IMR-90 (cell line): ENCODE results near the gene DNAH3. TPM values are rescaled to one million over a fixed set of nuclear protein-coding genes. Genes with fewer than 3 reads are reported as not detected.

Experiments
- ATAC-seq: fragments of 200-7000 bp; cut with Tn5 transposase; 2 replicates; pipeline ENCODE4 v1.9.1; 2020; ENCODE audit warnings: low read depth, mild to moderate bottlenecking, moderate library complexity
- BruUV-seq: library from RNA; stranded (reverse); fragments of 400-500 nt; replicated peaks from 2 replicates; lab custom pipeline; 2021; lab: Mats Ljungman, UMichigan
- CTCF ChIA-PET: fragments of 300-600 bp; formaldehyde crosslinking; extraction: SDS; loops from one replicate; lab custom pipeline; 2021; ENCODE audit warnings: antibody characterized with exemption; lab: Yijun Ruan, JAX
- POLR2A ChIA-PET: fragments of 300-600 bp; sonication (Branson Sonifier 250); formaldehyde crosslinking; loops from one replicate; lab custom pipeline; 2022; ENCODE audit warnings: antibody characterized with exemption; ENCODE audit not compliant: unreplicated experiment; lab: Charles Lee
- DNase-seq: peaks from one replicate; pipeline ENCODE4 v3.0.0; 2013
- H2AFZ ChIP-seq: replicated peaks from 2 replicates; pipeline ENCODE3; 2013; ENCODE audit warnings: low read length, mild to moderate bottlenecking; ENCODE audit not compliant: poor library complexity
- H2AK5ac ChIP-seq: 2 replicates; pipeline ENCODE4 v1.6.1; 2013; ENCODE audit warnings: low read depth, low read length, inconsistent platforms
- H2AK9ac ChIP-seq: replicated peaks from 2 replicates; pipeline ENCODE3; 2013; ENCODE audit warnings: mild to moderate bottlenecking, low read depth, low read length, moderate library complexity; ENCODE audit not compliant: poor library complexity
- H2BK120ac ChIP-seq: 2 replicates; pipeline ENCODE4 v1.6.1; 2013; ENCODE audit warnings: low read depth, low read length, inconsistent platforms
- H2BK15ac ChIP-seq: 3 replicates; pipeline ENCODE4 v1.6.1; 2013; ENCODE audit warnings: low read depth, low read length, inconsistent platforms
- H2BK20ac ChIP-seq: 2 replicates; pipeline ENCODE4 v1.6.1; 2013; ENCODE audit warnings: low read depth, mild to moderate bottlenecking, inconsistent platforms, low read length, moderate library complexity
- H2BK5ac ChIP-seq: 2 replicates; pipeline ENCODE4 v1.6.1; 2013; ENCODE audit warnings: mild to moderate bottlenecking, low read depth, low read length, inconsistent platforms; ENCODE audit not compliant: poor library complexity, severe bottlenecking
- H3K14ac ChIP-seq: replicated peaks from 2 replicates; pipeline ENCODE4 v1.6.1; 2013; ENCODE audit warnings: low read depth, low read length, inconsistent platforms
- H3K18ac ChIP-seq: 2 replicates; pipeline ENCODE4 v1.6.1; 2013; ENCODE audit warnings: low read depth, low read length, control low read depth
- H3K23ac ChIP-seq: 2 replicates; pipeline ENCODE4 v1.6.1; 2013; ENCODE audit warnings: low read depth, low read length, inconsistent platforms
- H3K27ac ChIP-seq: 2 replicates; pipeline ENCODE4 v1.5.1; 2013; ENCODE audit warnings: mild to moderate bottlenecking, control low read depth, low read length; ENCODE audit not compliant: insufficient read depth
- H3K27me3 ChIP-seq: 2 replicates; pipeline ENCODE4 v1.6.1; 2013; ENCODE audit warnings: low read length; ENCODE audit not compliant: control insufficient read depth, insufficient read depth
- H3K36me3 ChIP-seq: 2 replicates; pipeline ENCODE4 v1.6.1; 2013; ENCODE audit warnings: low read length, mixed read lengths; ENCODE audit not compliant: control insufficient read depth, insufficient read depth
- H3K4ac ChIP-seq: 2 replicates; pipeline ENCODE4 v1.6.1; 2013; ENCODE audit warnings: low read depth, low read length, inconsistent platforms
- H3K4me1 ChIP-seq: 2 replicates; pipeline ENCODE4 v1.6.1; 2013; ENCODE audit warnings: low read length, mixed read lengths; ENCODE audit not compliant: control insufficient read depth, insufficient read depth
- H3K4me2 ChIP-seq: 2 replicates; pipeline ENCODE4 v1.6.1; 2013; ENCODE audit warnings: low read depth, mild to moderate bottlenecking, control low read depth, low read length, moderate library complexity
- H3K4me3 ChIP-seq: 2 replicates; pipeline ENCODE4 v1.5.1; 2013; ENCODE audit warnings: low read depth, mild to moderate bottlenecking, control low read depth, low read length, moderate library complexity; ENCODE audit not compliant: insufficient read depth
- H3K56ac ChIP-seq: 2 replicates; pipeline ENCODE4 v1.6.1; 2013; ENCODE audit warnings: low read length, inconsistent platforms; ENCODE audit not compliant: insufficient read depth; ENCODE audit errors: extremely low read depth
- H3K79me1 ChIP-seq, 2 experiments: 2 replicates each; pipeline ENCODE4 v1.6.1; 2013; ENCODE audit warnings: low read length in 2 of 2, inconsistent platforms in 1 of 2, low read depth in 1 of 2
- H3K9ac ChIP-seq: 2 replicates; pipeline ENCODE4 v1.6.1; 2013; ENCODE audit warnings: low read depth, low read length, control low read depth
- H3K9me1 ChIP-seq: 2 replicates; pipeline ENCODE4 v1.6.1; 2013; ENCODE audit warnings: low read length, inconsistent platforms; ENCODE audit not compliant: insufficient read depth
- H3K9me3 ChIP-seq: 2 replicates; pipeline ENCODE4 v1.6.1; 2013; ENCODE audit warnings: low read length; ENCODE audit not compliant: control insufficient read depth, insufficient read depth
- H4K20me1 ChIP-seq: 2 replicates; pipeline ENCODE4 v1.6.1; 2013; ENCODE audit warnings: low read length, inconsistent platforms; ENCODE audit not compliant: insufficient read depth
- H4K5ac ChIP-seq: 2 replicates; pipeline ENCODE4 v1.6.1; 2013; ENCODE audit warnings: mild to moderate bottlenecking, low read depth, low read length, control low read depth
- H4K8ac ChIP-seq, 2 experiments: 2 replicates each; pipeline ENCODE4 v1.6.1; 2013; ENCODE audit warnings: low read depth in 2 of 2, low read length in 2 of 2, control low read depth in 1 of 2, inconsistent platforms in 1 of 2
- H4K91ac ChIP-seq: 2 replicates; pipeline ENCODE4 v1.6.1; 2013; ENCODE audit warnings: low read depth, low read length, inconsistent platforms; ENCODE audit not compliant: insufficient read depth
- BHLHE40 ChIP-seq: fragments of 150-350 bp; IDR thresholded peaks from 2 replicates; pipeline ENCODE4 v1.6.1; 2016; ENCODE audit warnings: mild to moderate bottlenecking, low read depth, low read length
- CTCF ChIP-seq: conservative IDR thresholded peaks from 2 replicates; pipeline ENCODE4 v1.5.1; 2012; ENCODE audit warnings: mild to moderate bottlenecking, low read depth, low read length, improper control_type of control experiment
- FOS ChIP-seq: fragments of 150-350 bp; IDR thresholded peaks from 2 replicates; pipeline ENCODE4 v1.6.1; 2016; ENCODE audit warnings: low read depth, low read length
- MAFK ChIP-seq: IDR thresholded peaks from 2 replicates; pipeline ENCODE4 v1.6.1; 2012; ENCODE audit warnings: low read depth, low read length, improper control_type of control experiment
- MAZ ChIP-seq: IDR thresholded peaks from 2 replicates; pipeline ENCODE4 v1.6.1; 2012; ENCODE audit warnings: low read depth, mild to moderate bottlenecking, low read length, improper control_type of control experiment, moderate library complexity, borderline replicate concordance
- NFE2L2 ChIP-seq: fragments of 150-350 bp; IDR thresholded peaks from 2 replicates; pipeline ENCODE4 v1.6.1; 2016; ENCODE audit warnings: low read depth, mild to moderate bottlenecking, low read length
- RAD21 ChIP-seq: IDR thresholded peaks from 2 replicates; pipeline ENCODE4 v1.6.1; 2012; ENCODE audit warnings: low read length, improper control_type of control experiment
- RFX5 ChIP-seq: IDR thresholded peaks from 2 replicates; pipeline ENCODE4 v1.8.0; 2012; ENCODE audit warnings: low read depth, mild to moderate bottlenecking, low read length, moderate library complexity
- USF2 ChIP-seq: fragments of 150-350 bp; IDR thresholded peaks from 2 replicates; pipeline ENCODE4 v1.6.1; 2017; ENCODE audit warnings: mild to moderate bottlenecking, antibody characterized with exemption, low read length, low read depth
- WGBS, 2 experiments: methylation state at CpG; one replicate each; pipeline versions ENCODE4 v1.1.5 to v1.1.7; 2013; ENCODE audit warnings: missing lambda C conversion rate in 2 of 2; ENCODE audit not compliant: insufficient read length in 1 of 2; ENCODE audit errors: extremely low coverage in 2 of 2; 5-methylcytosine and 5-hydroxymethylcytosine counted together
- dilution Hi-C: fragments of 300-500 bp; cut with HindIII; formaldehyde crosslinking; loops from one replicate; pipeline ENCODE4 v1.14.3; 2018; ENCODE audit warnings: low sequenced_read_pairs; ENCODE audit not compliant: unreplicated experiment
- in situ Hi-C: fragments of 300-500 bp; cut with MboI; formaldehyde crosslinking; loops from 3 replicates; pipeline ENCODE4 v1.14.3; 2019; ENCODE audit warnings: low sequenced_read_pairs, inconsistent platforms, mixed read lengths
- intact Hi-C: fragments of 100-400 bp; cut with micrococcal nuclease; formaldehyde crosslinking; loops from 2 replicates; pipeline ENCODE4 v1.10.0; 2022
- polyA plus RNA-seq, 3 experiments: library from polyadenylated mRNA; depleted of rRNA; stranded (reverse); fragments of >200 nt; gene quantifications; 2 replicates each; pipeline ENCODE4 v1.2.3, GENCODE V29; 2012; ENCODE audit warnings: low replicate concordance in 1 of 3
- total RNA-seq: library from RNA; depleted of rRNA; stranded (reverse); fragments of >200 nt; gene quantifications from 2 replicates; pipeline ENCODE4 v1.2.3, GENCODE V29; 2012

The DNAH3 gene
- total and polyA plus RNA-seq, 2 of the 4 experiments (the other 2 are of a cell fraction), result not detected

- ChIA-PET POLR2A (no interaction called here), CTCF (interaction anchor here (0.6 to 1.0 kb wide), 2 partner anchors 8 to 68 kb away, joined by 4 read pairs; no protein-coding TSS in a partner anchor)
- no peak overlapping the region for H3K4ac ChIP-seq
- H3K9me3 ChIP-seq, result no peaks in the 10 kb centered on the region
- H3K23ac ChIP-seq, result no peak overlapping the region
- no peak overlapping the region for H2BK120ac ChIP-seq
- no peak overlapping the region for H2AK9ac ChIP-seq
- H3K4me2 ChIP-seq, result no peak overlapping the region
- no peak overlapping the region for H3K27ac ChIP-seq
- no peak for TF ChIP-seq NFE2L2
- TF ChIP-seq CTCF, result no peak
- TF ChIP-seq BHLHE40, result no peak
- TF ChIP-seq FOS, result no peak
- no peak for TF ChIP-seq MAZ
- TF ChIP-seq RAD21, result no peak
- no peak for TF ChIP-seq RFX5
- TF ChIP-seq USF2, result no peak
- TF ChIP-seq MAFK, result no peak
- no peak overlapping the region for H3K18ac ChIP-seq
- H2BK5ac ChIP-seq, result no peak overlapping the region
- intact Hi-C loops (no loop called here), dilution Hi-C loops (no loop called here), in situ Hi-C loops (no loop called here)
- no peaks in the 10 kb centered on the region for H4K20me1 ChIP-seq
- H3K9ac ChIP-seq, result no peak overlapping the region
- no peaks in the 10 kb centered on the region for H3K27me3 ChIP-seq
- DNase-seq (no peak), ATAC-seq (no peak)
- no peak overlapping the region for H4K5ac ChIP-seq
- H2AK5ac ChIP-seq, result no peak overlapping the region
- peaks cover 2% of the 10 kb centered on the region; the same call in 1 of the 2 replicates for H3K4me1 ChIP-seq
- no peaks in the 10 kb centered on the region for H3K79me1 ChIP-seq
- H3K4me3 ChIP-seq, result no peak overlapping the region
- no peak overlapping the region for H2AFZ ChIP-seq
- no peak overlapping the region for H3K56ac ChIP-seq
- H2BK20ac ChIP-seq, result no peak overlapping the region
- peaks cover 7% of the 10 kb centered on the region for H3K36me3 ChIP-seq
- H3K9me1 ChIP-seq, result peaks cover 3% of the 10 kb centered on the region; the same call in 1 of the 2 replicates
- H4K8ac ChIP-seq, result no peak overlapping the region
- H4K91ac ChIP-seq, result no peak overlapping the region
- WGBS, 2 experiments, result no CpG with 5 or more reads among the region's 5 CpGs
- no peak overlapping the region for H2BK15ac ChIP-seq
- BruUV-seq, result no TSS peak
- H3K14ac ChIP-seq, result no peak overlapping the region
These were observed 230.6 kb downstream of the DNAH3 start for GRCh38 chr16:20920091-20920490.
